GM12865 (cell line): ENCODE measurements around the gene CHRNA3.
"Not testable (repeated sequence)": the region's sequence is repeated elsewhere in the genome, so short reads cannot be mapped to it uniquely, and the experiment has no call there.

Source experiments
- DNase-seq: peaks from one replicate; pipeline ENCODE4 v3.0.0; 2010; ENCODE audit warnings: low read depth
- H3K4me3 ChIP-seq: 2 replicates; pipeline ENCODE4 v1.5.1; 2011; ENCODE audit warnings: mild to moderate bottlenecking, low read depth, low read length, control low read depth
- CTCF ChIP-seq: IDR thresholded peaks from 2 replicates; pipeline ENCODE4 v1.5.1; 2011; ENCODE audit warnings: low read length, control low read depth, low read depth, inconsistent platforms; ENCODE audit not compliant: insufficient read depth; ENCODE audit errors: missing control alignments

The CHRNA3 gene

GRCh38 chr15:78565097-78565950 is 55.5 kb downstream of the CHRNA3 start, which contains the start of gene CHRNA5:
Gene CHRNA5 (plus strand): TSS chr15:78565520. CDS start chr15:78565720, 200 bp downstream.
- TF ChIP-seq CTCF = no peak
- peak; percentile 87 for DNase-seq

GRCh38 chr15:78564743-78565096 is 56.1 kb downstream of the CHRNA3 start:
- TF ChIP-seq CTCF = no peak
- no peak overlapping the region; the same call in 1 of the 2 replicates for H3K4me3 ChIP-seq
- no peak for DNase-seq

More at GRCh38 chr15:78565097-78565950, 55.5 kb downstream of the CHRNA3 start, which contains the start of gene CHRNA5:
- peak within 1 kb of the TSS; percentile 73 for H3K4me3 ChIP-seq

GRCh38 chr15:78563092-78563491 is 57.7 kb downstream of the CHRNA3 start:
- no peak overlapping the region for H3K4me3 ChIP-seq
- no peak for TF ChIP-seq CTCF
- DNase-seq = no peak

GRCh38 chr15:78561490-78561889 is 59.3 kb downstream of the CHRNA3 start:
- no peak for TF ChIP-seq CTCF
- no peak overlapping the region for H3K4me3 ChIP-seq
- DNase-seq = no peak

GRCh38 chr15:78560201-78560600 is 60.6 kb downstream of the CHRNA3 start:
- not testable (repeated sequence) for DNase-seq, H3K4me3 ChIP-seq

GRCh38 chr15:78552597-78552996 is 68.2 kb downstream of the CHRNA3 start:
- no peak overlapping the region for H3K4me3 ChIP-seq
- TF ChIP-seq CTCF = no peak
- no peak for DNase-seq

GRCh38 chr15:78551902-78552301 is 68.9 kb downstream of the CHRNA3 start:
- DNase-seq = peak; percentile 77
- no peak for TF ChIP-seq CTCF
- H3K4me3 ChIP-seq = no peak overlapping the region
